Osteocyte (in vitro differentiated cells): ENCODE data around the gene UPP2. TPM values are rescaled to one million over a fixed set of nuclear protein-coding genes. Genes with fewer than 3 reads are reported as not detected.

Source experiments
- DNase-seq: peaks from one replicate; pipeline ENCODE4 v3.0.0; 2021; ENCODE audit warnings: mixed read lengths; ENCODE audit not compliant: unreplicated experiment; ENCODE audit errors: extremely low spot score
- H3K27ac Mint-ChIP-seq: one replicate; pipeline ENCODE4 v1.8.0; 2021; ENCODE audit warnings: mild to moderate bottlenecking, mixed read lengths; ENCODE audit not compliant: unreplicated experiment
- H3K27me3 Mint-ChIP-seq: one replicate; pipeline ENCODE4 v1.8.0; 2021; ENCODE audit warnings: mixed read lengths; ENCODE audit not compliant: unreplicated experiment
- H3K36me3 Mint-ChIP-seq: one replicate; pipeline ENCODE4 v1.8.0; 2021; ENCODE audit warnings: mixed read lengths; ENCODE audit not compliant: unreplicated experiment
- H3K4me1 Mint-ChIP-seq: one replicate; pipeline ENCODE4 v1.8.0; 2021; ENCODE audit warnings: mixed read lengths; ENCODE audit not compliant: unreplicated experiment
- H3K4me3 Mint-ChIP-seq: one replicate; pipeline ENCODE4 v1.8.0; 2021; ENCODE audit warnings: mild to moderate bottlenecking, moderate library complexity, mixed read lengths; ENCODE audit not compliant: unreplicated experiment
- H3K9me3 Mint-ChIP-seq: one replicate; pipeline ENCODE4 v1.8.0; 2021; ENCODE audit warnings: mixed read lengths; ENCODE audit not compliant: unreplicated experiment
- total RNA-seq: library from RNA; stranded (reverse); gene quantifications from 2 replicates; pipeline ENCODE4 v1.2.1, GENCODE V29; 2021
- TF ChIP-seq, protein P1 (sequence below): fragments of 200-600 bp; sonication (generic); IDR thresholded peaks from 2 replicates; pipeline ENCODE4 v1.5.0; 2021; ENCODE audit warnings: antibody characterized with exemption, mild to moderate bottlenecking, moderate library complexity

UPP2 gene
- total RNA-seq, 1 donor from 2014 or later: not detected

DNA sequence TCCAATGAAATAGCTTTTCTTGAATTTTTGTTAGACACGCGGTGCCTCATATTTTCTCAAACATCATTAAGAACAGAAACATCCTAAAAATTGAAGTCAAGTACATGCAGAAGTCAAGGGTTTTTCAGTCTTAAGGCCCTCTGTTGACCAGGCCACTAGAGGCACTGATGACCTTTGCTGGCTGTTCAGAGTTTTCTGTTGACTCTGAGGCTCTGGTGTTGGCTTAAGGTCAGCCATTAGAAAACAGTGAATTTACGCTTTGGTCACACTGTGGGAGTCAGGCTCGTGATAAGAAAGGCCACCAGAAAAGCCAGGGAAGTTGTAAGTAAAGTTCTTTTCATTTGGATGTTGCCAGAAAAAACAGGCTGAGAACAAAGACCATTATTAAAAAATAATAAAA, 5.8 kb upstream of the UPP2 start:
- Mint-ChIP-seq H3K36me3 (no peaks in the 10 kb centered on the region), H3K4me3 (no peak overlapping the region), H3K4me1 (peaks cover 3% of the 10 kb centered on the region), H3K27me3 (no peaks in the 10 kb centered on the region), H3K9me3 (no peaks in the 10 kb centered on the region), H3K27ac (no peak overlapping the region)
- TF ChIP-seq, protein P1, sequence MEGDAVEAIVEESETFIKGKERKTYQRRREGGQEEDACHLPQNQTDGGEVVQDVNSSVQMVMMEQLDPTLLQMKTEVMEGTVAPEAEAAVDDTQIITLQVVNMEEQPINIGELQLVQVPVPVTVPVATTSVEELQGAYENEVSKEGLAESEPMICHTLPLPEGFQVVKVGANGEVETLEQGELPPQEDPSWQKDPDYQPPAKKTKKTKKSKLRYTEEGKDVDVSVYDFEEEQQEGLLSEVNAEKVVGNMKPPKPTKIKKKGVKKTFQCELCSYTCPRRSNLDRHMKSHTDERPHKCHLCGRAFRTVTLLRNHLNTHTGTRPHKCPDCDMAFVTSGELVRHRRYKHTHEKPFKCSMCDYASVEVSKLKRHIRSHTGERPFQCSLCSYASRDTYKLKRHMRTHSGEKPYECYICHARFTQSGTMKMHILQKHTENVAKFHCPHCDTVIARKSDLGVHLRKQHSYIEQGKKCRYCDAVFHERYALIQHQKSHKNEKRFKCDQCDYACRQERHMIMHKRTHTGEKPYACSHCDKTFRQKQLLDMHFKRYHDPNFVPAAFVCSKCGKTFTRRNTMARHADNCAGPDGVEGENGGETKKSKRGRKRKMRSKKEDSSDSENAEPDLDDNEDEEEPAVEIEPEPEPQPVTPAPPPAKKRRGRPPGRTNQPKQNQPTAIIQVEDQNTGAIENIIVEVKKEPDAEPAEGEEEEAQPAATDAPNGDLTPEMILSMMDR: no peak
- no peak for DNase-seq

DNA sequence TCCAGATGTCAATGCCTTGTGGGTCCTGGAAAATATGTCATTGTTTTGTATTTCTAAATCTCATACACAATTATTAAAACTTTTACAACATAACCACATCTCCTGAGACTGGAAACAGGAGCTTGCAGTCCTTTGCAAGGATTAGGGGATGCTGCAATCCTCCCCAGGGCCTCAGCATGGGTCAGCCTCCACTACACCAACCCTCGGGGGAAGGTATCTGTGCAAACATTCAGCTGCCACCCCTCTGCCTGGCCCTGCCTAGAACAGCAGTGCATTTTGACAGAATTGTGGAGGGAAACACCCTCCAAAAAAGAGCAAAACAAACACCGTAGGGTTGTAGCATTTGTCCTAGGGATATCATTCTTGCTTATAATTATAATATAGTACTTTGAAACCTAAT, 4.2 kb upstream of the UPP2 start:
- H3K27me3 Mint-ChIP-seq: no peaks in the 10 kb centered on the region
- H3K36me3 Mint-ChIP-seq: no peaks in the 10 kb centered on the region
- no peak for DNase-seq
- H3K4me1 Mint-ChIP-seq: peaks cover 3% of the 10 kb centered on the region
- H3K27ac Mint-ChIP-seq: no peak overlapping the region
- no peak overlapping the region for H3K4me3 Mint-ChIP-seq
- TF ChIP-seq, protein P1: no peak
- no peaks in the 10 kb centered on the region for H3K9me3 Mint-ChIP-seq

DNA sequence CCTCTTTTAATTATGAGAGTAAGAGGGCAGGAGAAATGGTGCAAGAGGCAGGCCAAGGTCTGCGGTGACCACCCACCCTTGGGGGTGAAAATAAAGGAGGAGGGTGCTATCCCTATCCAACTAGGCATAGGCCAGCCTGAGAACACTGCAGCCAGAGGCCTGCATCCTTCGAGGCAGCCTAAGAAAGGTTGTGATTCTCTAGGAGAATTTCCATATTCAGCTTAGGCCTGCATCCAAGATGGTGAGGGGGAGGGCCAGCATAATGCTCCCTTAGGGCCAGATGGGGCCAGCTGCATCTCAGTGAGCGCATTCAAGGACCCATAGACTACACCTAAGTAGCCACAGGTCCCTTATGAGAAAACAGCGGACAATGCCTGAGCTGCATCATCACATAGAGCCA, 3.5 kb upstream of the UPP2 start:
- Mint-ChIP-seq H3K9me3 (no peaks in the 10 kb centered on the region), H3K27me3 (no peaks in the 10 kb centered on the region), H3K36me3 (no peaks in the 10 kb centered on the region), H3K4me3 (no peak overlapping the region), H3K4me1 (peaks cover 3% of the 10 kb centered on the region), H3K27ac (no peak overlapping the region)
- DNase-seq: no peak
- TF ChIP-seq, protein P1: no peak

DNA sequence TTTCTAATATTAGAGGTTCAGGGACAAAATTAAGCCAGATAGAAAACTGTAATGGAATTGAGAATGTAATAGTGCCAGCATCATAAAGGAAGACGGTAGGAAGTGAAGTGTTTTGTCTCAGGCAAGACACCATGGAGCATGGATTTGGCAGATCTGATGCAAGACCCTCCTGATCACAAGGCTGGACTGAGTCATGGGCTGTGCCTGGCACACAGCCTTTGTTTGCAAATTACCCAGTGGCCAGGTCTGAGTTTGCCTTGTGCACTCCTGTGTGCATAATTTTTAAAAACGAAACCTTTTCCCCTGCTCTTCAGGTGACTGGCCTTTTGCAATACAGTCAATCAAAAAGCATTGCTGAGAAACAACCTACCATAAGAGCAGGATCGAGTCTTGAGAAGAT, 2.0 kb upstream of the UPP2 start:
- Mint-ChIP-seq H3K4me1 (peaks cover 3% of the 10 kb centered on the region), H3K27me3 (no peaks in the 10 kb centered on the region), H3K4me3 (no peak overlapping the region), H3K27ac (no peak overlapping the region), H3K36me3 (no peaks in the 10 kb centered on the region), H3K9me3 (no peaks in the 10 kb centered on the region)
- DNase-seq: no peak
- TF ChIP-seq, protein P1: no peak

DNA sequence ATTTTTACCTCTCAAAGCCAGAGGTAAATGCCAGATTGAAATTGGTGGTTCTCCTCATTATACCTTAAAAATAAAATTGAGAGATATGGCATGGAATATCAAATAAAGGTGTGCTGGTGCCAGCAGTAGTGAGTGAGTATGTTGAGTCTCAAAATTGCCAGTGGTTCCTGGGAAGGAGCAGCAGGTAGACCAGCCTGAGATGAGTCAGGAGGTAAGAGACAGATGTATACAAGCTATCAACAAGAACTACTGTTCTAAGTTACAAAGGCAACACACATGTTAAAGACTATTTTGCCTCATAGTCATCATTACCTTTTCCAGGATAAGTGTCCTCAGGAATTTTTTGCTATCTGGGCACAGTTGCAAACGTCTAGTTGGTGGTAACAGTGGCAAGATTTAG, 1.3 kb upstream of the UPP2 start:
- TF ChIP-seq, protein P1: no peak
- H3K27ac Mint-ChIP-seq: no peak overlapping the region
- H3K9me3 Mint-ChIP-seq: no peaks in the 10 kb centered on the region
- no peaks in the 10 kb centered on the region for H3K27me3 Mint-ChIP-seq
- no peak overlapping the region for H3K4me3 Mint-ChIP-seq
- peaks cover 3% of the 10 kb centered on the region for H3K4me1 Mint-ChIP-seq
- no peak for DNase-seq
- no peaks in the 10 kb centered on the region for H3K36me3 Mint-ChIP-seq
